ENCODE results near the gene WDR4.

DNA sequence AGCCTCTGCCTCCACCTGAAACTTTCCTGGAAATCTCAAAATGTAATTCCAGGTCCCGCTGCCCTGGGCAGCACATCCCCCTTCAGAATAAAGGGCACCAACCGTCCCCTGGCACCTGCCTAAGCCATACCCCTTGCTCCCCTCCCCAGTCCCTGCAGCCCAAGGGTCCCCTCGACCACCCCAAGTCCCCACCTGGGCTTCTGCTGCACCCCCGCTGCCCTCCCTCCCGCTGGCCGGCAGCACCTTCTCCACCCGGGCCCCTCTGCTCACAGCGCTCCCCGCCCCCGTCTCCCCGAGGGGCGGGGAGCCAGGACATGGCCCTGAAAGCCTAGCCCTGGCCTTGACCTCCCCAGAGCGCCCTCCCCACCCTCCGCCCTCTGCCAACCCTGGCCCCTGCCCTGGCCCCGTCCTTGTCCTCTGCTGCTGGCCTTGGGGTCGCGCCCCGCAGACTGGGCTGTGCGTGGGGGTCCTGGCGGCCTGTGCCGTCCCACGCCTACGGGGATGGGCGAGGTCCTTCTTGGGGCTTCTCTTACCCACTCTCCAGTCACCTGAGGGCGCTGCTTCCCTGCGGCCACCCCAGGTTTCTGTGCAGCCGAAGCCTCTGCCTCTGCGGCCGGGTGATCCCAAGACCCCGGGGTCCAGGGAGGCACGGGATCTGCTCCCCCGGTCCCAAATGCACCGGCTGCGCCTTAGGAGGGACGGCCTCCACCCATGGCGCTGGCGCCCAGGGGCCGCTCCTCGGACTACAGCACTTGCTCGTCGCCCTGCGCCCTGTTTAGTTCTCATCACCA, 41.7 kb downstream of the WDR4 start:
- TF ChIP-seq, protein P1, sequence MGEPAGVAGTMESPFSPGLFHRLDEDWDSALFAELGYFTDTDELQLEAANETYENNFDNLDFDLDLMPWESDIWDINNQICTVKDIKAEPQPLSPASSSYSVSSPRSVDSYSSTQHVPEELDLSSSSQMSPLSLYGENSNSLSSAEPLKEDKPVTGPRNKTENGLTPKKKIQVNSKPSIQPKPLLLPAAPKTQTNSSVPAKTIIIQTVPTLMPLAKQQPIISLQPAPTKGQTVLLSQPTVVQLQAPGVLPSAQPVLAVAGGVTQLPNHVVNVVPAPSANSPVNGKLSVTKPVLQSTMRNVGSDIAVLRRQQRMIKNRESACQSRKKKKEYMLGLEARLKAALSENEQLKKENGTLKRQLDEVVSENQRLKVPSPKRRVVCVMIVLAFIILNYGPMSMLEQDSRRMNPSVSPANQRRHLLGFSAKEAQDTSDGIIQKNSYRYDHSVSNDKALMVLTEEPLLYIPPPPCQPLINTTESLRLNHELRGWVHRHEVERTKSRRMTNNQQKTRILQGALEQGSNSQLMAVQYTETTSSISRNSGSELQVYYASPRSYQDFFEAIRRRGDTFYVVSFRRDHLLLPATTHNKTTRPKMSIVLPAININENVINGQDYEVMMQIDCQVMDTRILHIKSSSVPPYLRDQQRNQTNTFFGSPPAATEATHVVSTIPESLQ (CRISPR knock-in tag; IDR thresholded peaks at IDR 0.05), result no peak
- TF ChIP-seq, protein P2, sequence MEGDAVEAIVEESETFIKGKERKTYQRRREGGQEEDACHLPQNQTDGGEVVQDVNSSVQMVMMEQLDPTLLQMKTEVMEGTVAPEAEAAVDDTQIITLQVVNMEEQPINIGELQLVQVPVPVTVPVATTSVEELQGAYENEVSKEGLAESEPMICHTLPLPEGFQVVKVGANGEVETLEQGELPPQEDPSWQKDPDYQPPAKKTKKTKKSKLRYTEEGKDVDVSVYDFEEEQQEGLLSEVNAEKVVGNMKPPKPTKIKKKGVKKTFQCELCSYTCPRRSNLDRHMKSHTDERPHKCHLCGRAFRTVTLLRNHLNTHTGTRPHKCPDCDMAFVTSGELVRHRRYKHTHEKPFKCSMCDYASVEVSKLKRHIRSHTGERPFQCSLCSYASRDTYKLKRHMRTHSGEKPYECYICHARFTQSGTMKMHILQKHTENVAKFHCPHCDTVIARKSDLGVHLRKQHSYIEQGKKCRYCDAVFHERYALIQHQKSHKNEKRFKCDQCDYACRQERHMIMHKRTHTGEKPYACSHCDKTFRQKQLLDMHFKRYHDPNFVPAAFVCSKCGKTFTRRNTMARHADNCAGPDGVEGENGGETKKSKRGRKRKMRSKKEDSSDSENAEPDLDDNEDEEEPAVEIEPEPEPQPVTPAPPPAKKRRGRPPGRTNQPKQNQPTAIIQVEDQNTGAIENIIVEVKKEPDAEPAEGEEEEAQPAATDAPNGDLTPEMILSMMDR (IDR thresholded peaks at IDR 0.05), result no peak
